GM19324 (cell line): ENCODE data around the gene SLC16A5.

Experiments used
- ATAC-seq: cut with Tn5 transposase; IDR thresholded peaks from one replicate; pipeline ENCODE4 v1.9.1; 2021; ENCODE audit warnings: mild to moderate bottlenecking, moderate library complexity; ENCODE audit not compliant: unreplicated experiment, low FRiP score

The SLC16A5 gene

GRCh38 chr17:75084039-75084660 is 3.6 kb upstream of the SLC16A5 start:
- no peak for ATAC-seq

- no peak for ATAC-seq
Measured at GRCh38 chr17:75086496-75087181, 1.1 kb upstream of the SLC16A5 start.

- ATAC-seq = no peak
Measured at GRCh38 chr17:75087182-75087557, 584 bp upstream of the SLC16A5 start.

GRCh38 chr17:75088465-75089417 is 987 bp downstream of the SLC16A5 start:
- no peak for ATAC-seq

GRCh38 chr17:75090871-75091854 is 3.4 kb downstream of the SLC16A5 start:
- ATAC-seq = no peak

GRCh38 chr17:75091855-75092327 is 4.1 kb downstream of the SLC16A5 start:
- no peak for ATAC-seq

- ATAC-seq = no peak
Measured at GRCh38 chr17:75093548-75094158, 5.9 kb downstream of the SLC16A5 start.

GRCh38 chr17:75094871-75095399 is 7.2 kb downstream of the SLC16A5 start:
- no peak for ATAC-seq

- no peak for ATAC-seq
Measured at GRCh38 chr17:75096082-75096625, 8.4 kb downstream of the SLC16A5 start.

GRCh38 chr17:75097865-75098264 is 10.1 kb downstream of the SLC16A5 start:
- ATAC-seq = no peak

GRCh38 chr17:75098861-75099260 is 11.1 kb downstream of the SLC16A5 start:
- no peak for ATAC-seq

GRCh38 chr17:75099881-75100595 is 12.3 kb downstream of the SLC16A5 start:
- no peak for ATAC-seq

- no peak for ATAC-seq
Measured at GRCh38 chr17:75102385-75102821, 14.6 kb downstream of the SLC16A5 start.

GRCh38 chr17:75103601-75104554 is 16.1 kb downstream of the SLC16A5 start:
- no peak for ATAC-seq

GRCh38 chr17:75105126-75106080 is 17.6 kb downstream of the SLC16A5 start:
- ATAC-seq = no peak

- no peak for ATAC-seq
Measured at GRCh38 chr17:75108193-75108592, 20.4 kb downstream of the SLC16A5 start.
